Heart right ventricle (tissue), 16 donors: ENCODE measurements around the gene AGPAT3. TPM values are rescaled to one million over a fixed set of nuclear protein-coding genes. Genes with fewer than 3 reads are reported as not detected.

ENCODE experiments used
- ATAC-seq, 8 donors: fragments of 200-7000 bp; cut with Tn5 transposase; one replicate each; pipeline ENCODE4 v1.9.1; 2020; ENCODE audit warnings: mild to moderate bottlenecking in 8 of 8, moderate library complexity in 8 of 8, moderate number of reproducible peaks in 1 of 8
- DNase-seq, 2 donors: peaks; one replicate each; pipeline ENCODE4 v3.0.0-alpha.2; 2020
- H3K27ac ChIP-seq, 10 donors: fragments of 200-600 bp; sonication (generic) in 2 of 10; one replicate each; pipeline versions ENCODE4 v1.5.0 to v1.8.0; 2020 to 2022; ENCODE audit warnings: mild to moderate bottlenecking in 3 of 10
- H3K27me3 ChIP-seq, 7 donors: fragments of 200-600 bp; one replicate each; pipeline ENCODE4 v1.8.0; 2021 to 2022; ENCODE audit warnings: mild to moderate bottlenecking in 2 of 7
- H3K36me3 ChIP-seq, 9 donors: fragments of 200-600 bp; sonication (generic) in 1 of 9; one replicate each; pipeline versions ENCODE4 v1.5.0 to v1.8.0; 2020 to 2022; ENCODE audit warnings: mild to moderate bottlenecking in 2 of 9
- H3K4me1 ChIP-seq, 9 donors: fragments of 200-600 bp; sonication (generic) in 1 of 9; one replicate each; pipeline versions ENCODE4 v1.5.0 to v1.8.0; 2020 to 2022; ENCODE audit warnings: mild to moderate bottlenecking in 4 of 9
- H3K4me3 ChIP-seq, 10 donors: fragments of 200-600 bp; sonication (generic) in 2 of 10; one replicate each; pipeline versions ENCODE4 v1.5.0 to v1.8.0; 2020 to 2022; ENCODE audit warnings: mild to moderate bottlenecking in 7 of 10, moderate library complexity in 2 of 10
- H3K9me3 ChIP-seq, 11 donors: fragments of 200-600 bp in 10 of 11; sonication (generic) in 2 of 11; one replicate each; pipeline versions ENCODE4 v1.5.0 to v1.8.0; 2013 to 2022; ENCODE audit warnings: mild to moderate bottlenecking in 2 of 11, control low read depth in 1 of 11, moderate library complexity in 1 of 11
- WGBS, 2 donors: extraction: QIAGEN DNeasy Blood & Tissue Kit; methylation state at CpG; one replicate each; pipeline ENCODE4 v1.1.7; 2013; ENCODE audit warnings: inconsistent platforms in 1 of 2; 5-methylcytosine and 5-hydroxymethylcytosine counted together
- intact Hi-C, 10 donors: fragments of 100-400 bp; cut with DNase I; formaldehyde crosslinking; loops; one replicate each; pipeline versions ENCODE4 v1.11.1 to v1.14.2; 2022
- polyA plus RNA-seq, 2 donors: library from polyadenylated mRNA; stranded (reverse); fragments of 200-250 nt; gene quantifications; one replicate each; pipeline ENCODE4 v1.2.3, GENCODE V29; 2013
- total RNA-seq, 10 donors: library from RNA; stranded (reverse); fragmentation: NEBNext Ultra II Directional in 3 of 10; extraction: Animal tissue kit (Norgen Biotek cat#: 25700) in 3 of 10; gene quantifications; one replicate each; pipeline versions ENCODE4 v1.2.1 to v1.2.4, GENCODE V29; 2021 to 2023
- TF ChIP-seq, protein P1 (sequence below), 9 donors: fragments of 200-600 bp; sonication (generic) in 2 of 9; IDR thresholded peaks; one replicate each; pipeline versions ENCODE4 v1.5.0 to v1.8.0; 2021 to 2022; ENCODE audit warnings: antibody characterized with exemption in 9 of 9, mild to moderate bottlenecking in 5 of 9, moderate library complexity in 1 of 9
- donor health status: Arrhythmogenic right ventricular cardiomyopathy.
- donor health status: ischemic (EF 13 %, LVEDD 7.1; RV severe dilation, severe dysfunction).
- donor health status: healthy with polysubstance abuse.
- donor health status: DM: no; HTN: yes; CAD: no.
- donor health status: DM: no; HTN: no; CAD: no.
- donor health status: ischemic (EF 25% LVEDD 6.9; RV normal size, moderate dysfunction).
- donor health status: ischemic (EF 25% LVEDD 5.7; RV mildly dilated, moderate dysfunction).
- donor health status: healthy.
- donor health status: DM: yes; HTN: yes; CAD: no.
- donor health status: Ischemic cardiomyopathy.
- donor health status: ischemic (EF 35%, LVEDD 5.7; RV mildly dilated, moderate dysfunction).
- donor health status: nonischemic (EF 11% LVEDD 7.7; RV severe dilation, severe dysfunction).
- donor health status: DM: yes; HTN: yes; CAD: no.
- donor health status: PGD.
- donor health status: ischemic (EF 29% LVEDD 5.4; RV normal size, mild dysfunction).
- donor health status: nonischemic (EF 23%, LVEDD 6.1; RV moderate dilation, normal function).

Gene AGPAT3
- total and polyA plus RNA-seq, 12 donors: 19.7 to 110 (median 65.6) TPM

DNA sequence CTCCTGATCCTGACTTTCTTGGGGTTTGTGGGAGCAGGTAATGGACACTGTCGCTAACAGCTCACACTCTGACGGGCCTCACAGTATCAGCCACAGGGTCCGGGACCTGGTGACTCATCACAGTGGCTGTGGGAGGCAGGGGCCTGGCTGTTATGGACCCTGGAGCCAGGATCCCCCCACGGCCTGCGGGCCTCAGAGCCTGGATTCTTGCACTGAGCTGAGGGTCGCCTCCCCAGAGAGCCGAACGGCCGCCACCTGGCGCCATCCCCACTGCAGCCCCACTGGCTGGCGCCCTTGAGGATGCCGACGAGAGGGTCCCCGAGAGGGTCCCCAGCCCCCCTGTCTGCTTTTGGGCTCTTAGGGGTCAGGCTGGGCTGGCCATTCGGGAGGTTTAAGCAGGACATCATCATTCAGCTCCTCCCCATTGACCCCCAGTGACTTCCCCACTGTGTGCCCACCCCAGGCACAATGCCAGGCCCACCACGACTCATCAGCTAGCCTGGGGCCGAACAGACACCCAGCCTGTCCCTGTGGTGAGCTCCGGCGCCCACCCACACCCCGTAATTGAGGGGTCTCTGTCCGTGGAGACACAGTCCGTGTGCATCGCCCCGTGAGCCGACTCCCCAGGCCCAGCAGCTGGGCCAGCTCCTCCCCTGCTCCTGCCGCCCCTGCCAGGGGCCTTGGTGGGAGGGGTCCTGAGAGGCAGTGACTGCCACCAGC lies 116.3 kb downstream of the AGPAT3 start:
- H3K27me3 ChIP-seq: no peaks in the 10 kb centered on the region
- intact Hi-C loops: no loop called here
- TF ChIP-seq, protein P1, sequence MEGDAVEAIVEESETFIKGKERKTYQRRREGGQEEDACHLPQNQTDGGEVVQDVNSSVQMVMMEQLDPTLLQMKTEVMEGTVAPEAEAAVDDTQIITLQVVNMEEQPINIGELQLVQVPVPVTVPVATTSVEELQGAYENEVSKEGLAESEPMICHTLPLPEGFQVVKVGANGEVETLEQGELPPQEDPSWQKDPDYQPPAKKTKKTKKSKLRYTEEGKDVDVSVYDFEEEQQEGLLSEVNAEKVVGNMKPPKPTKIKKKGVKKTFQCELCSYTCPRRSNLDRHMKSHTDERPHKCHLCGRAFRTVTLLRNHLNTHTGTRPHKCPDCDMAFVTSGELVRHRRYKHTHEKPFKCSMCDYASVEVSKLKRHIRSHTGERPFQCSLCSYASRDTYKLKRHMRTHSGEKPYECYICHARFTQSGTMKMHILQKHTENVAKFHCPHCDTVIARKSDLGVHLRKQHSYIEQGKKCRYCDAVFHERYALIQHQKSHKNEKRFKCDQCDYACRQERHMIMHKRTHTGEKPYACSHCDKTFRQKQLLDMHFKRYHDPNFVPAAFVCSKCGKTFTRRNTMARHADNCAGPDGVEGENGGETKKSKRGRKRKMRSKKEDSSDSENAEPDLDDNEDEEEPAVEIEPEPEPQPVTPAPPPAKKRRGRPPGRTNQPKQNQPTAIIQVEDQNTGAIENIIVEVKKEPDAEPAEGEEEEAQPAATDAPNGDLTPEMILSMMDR (IDR thresholded peaks at IDR 0.05): no peak
- DNase-seq: no peak
- H3K27ac ChIP-seq: no peak overlapping the region
- H3K9me3 ChIP-seq: no peaks in the 10 kb centered on the region
- peaks cover 0 to 79% (median 23%) of the 10 kb centered on the region in 9 donors for H3K36me3 ChIP-seq
- WGBS, 2 donors: 87% methylated on average over 26 of the region's 26 CpGs
- ATAC-seq: peak in 1 of 8 donors; percentile 17
- H3K4me1 ChIP-seq: peaks cover 0 to 9% (median 0%) of the 10 kb centered on the region in 9 donors
- no peak overlapping the region for H3K4me3 ChIP-seq

DNA sequence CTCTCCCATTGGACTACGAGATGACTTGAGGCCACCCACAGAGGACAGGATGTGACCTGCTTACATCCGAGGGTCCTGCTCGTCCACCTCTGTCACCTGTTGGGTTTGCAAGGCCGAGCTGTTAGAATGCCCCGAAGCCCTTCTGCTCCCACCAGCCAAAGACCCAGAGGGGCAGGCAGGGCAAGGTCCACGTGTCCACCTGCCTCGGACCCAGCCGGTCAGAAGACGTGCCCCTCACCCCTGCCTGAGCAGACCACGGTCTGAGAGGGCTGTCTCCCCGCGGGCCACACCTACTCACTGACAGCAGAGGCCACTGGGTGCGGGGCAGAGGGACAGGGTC lies 116.8 kb downstream of the AGPAT3 start:
- Histone ChIP-seq H3K4me1 (peaks cover 0 to 14% (median under 1%) of the 10 kb centered on the region in 9 donors), H3K9me3 (no peaks in the 10 kb centered on the region), H3K27me3 (no peaks in the 10 kb centered on the region), H3K36me3 (peaks cover 0 to 75% (median 23%) of the 10 kb centered on the region in 9 donors), H3K27ac (no peak overlapping the region), H3K4me3 (no peak overlapping the region)
- 80 to 83% methylated on average over 13 of the region's 13 CpGs for WGBS, 2 donors
- TF ChIP-seq, protein P1 (IDR thresholded peaks at IDR 0.05): no peak
- intact Hi-C loops: no loop called here
- ATAC-seq (peak in 1 of 8 donors; percentile 13), DNase-seq (no peak)

DNA sequence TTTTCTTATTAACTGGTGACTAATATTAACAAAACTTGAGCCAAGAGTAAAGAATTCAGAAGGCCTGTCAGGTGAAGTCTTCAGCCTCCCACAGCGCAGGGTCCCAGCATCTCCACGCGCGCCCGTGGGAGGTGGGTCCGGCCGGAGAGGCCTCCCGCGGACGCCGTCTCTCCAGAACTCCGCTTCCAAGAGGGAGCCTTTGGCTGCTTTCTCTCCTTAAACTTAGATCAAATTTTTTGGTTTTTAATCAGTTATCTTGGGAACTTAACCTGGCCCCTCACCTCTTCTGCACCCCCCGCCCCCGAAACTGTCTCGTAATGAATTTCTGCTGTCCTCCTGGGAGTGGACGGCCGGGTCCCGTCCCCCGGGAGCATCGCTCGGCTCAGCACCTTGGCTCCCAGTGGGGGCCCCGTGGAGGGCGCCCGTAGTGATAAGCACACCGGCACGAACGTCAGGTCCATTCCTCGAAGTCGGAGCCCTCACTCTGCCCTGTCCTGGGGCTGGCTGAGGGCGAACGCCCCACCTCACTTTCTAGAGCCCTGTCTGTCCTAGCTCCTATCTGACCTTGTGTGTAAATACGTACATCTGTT lies 117.6 kb downstream of the AGPAT3 start:
- no peak for DNase-seq
- Histone ChIP-seq H3K4me3 (no peak overlapping the region), H3K27ac (no peak overlapping the region), H3K9me3 (no peaks in the 10 kb centered on the region), H3K4me1 (peaks cover 0 to 22% (median 7%) of the 10 kb centered on the region in 9 donors), H3K27me3 (no peaks in the 10 kb centered on the region), H3K36me3 (peaks cover 0 to 67% (median 23%) of the 10 kb centered on the region in 9 donors)
- intact Hi-C loops: no loop called here
- no peak for ATAC-seq
- 89 to 90% methylated on average over 32 of the region's 32 CpGs for WGBS, 2 donors
- TF ChIP-seq, protein P1 (IDR thresholded peaks at IDR 0.05): no peak

DNA sequence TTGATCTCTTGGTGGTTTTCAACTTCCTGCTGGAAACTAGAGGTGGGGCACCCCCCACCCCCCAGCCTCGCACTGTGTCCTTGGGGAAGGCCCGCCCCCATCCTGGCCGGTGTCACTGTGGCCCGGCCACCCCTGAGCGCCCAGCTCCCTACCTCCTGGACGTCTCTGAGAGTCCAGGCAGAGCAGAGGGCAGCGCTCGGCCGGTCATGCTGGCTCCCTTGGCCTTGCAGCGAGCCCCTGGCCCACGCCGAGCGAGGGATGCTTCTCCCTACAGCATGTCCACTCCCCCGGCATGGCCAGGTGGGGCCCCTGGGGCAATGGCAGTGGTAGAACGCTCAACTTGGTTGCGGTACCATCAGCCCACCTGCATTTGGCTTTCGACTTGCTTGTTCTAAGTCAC lies 118.4 kb downstream of the AGPAT3 start:
- no peak for ATAC-seq
- 92 to 93% methylated on average over 17 of the region's 17 CpGs for WGBS, 2 donors
- Histone ChIP-seq H3K27ac (no peak overlapping the region), H3K4me3 (no peak overlapping the region), H3K36me3 (peaks cover 0 to 59% (median 20%) of the 10 kb centered on the region in 9 donors), H3K4me1 (peaks cover 0 to 29% (median 10%) of the 10 kb centered on the region in 9 donors), H3K9me3 (no peaks in the 10 kb centered on the region), H3K27me3 (no peaks in the 10 kb centered on the region)
- no peak for DNase-seq
- intact Hi-C loops: no loop called here
- TF ChIP-seq, protein P1 (IDR thresholded peaks at IDR 0.05): no peak
